NCI-H2081 (cell line): ENCODE results near the gene IL34.

ENCODE experiments used
- DNase-seq, 2 experiments: peaks; one replicate each; lab custom pipeline; 2025; lab: John Stamatoyannopoulos, UW

The IL34 gene

GRCh38 chr16:70689035-70689969 is 42.9 kb downstream of the IL34 start:
- DNase-seq: no peak

GRCh38 chr16:70689970-70690891 is 43.9 kb downstream of the IL34 start:
- DNase-seq: no peak

- DNase-seq: no peak
Observed at GRCh38 chr16:70691223-70692129, 45.1 kb downstream of the IL34 start.

GRCh38 chr16:70692130-70692872 is 45.9 kb downstream of the IL34 start:
- DNase-seq: no peak

GRCh38 chr16:70692873-70693671 is 46.7 kb downstream of the IL34 start:
- DNase-seq: no peak

GRCh38 chr16:70694088-70694867 is 47.9 kb downstream of the IL34 start:
- DNase-seq: no peak

- DNase-seq: no peak
Observed at GRCh38 chr16:70694868-70695218, 48.5 kb downstream of the IL34 start.

- DNase-seq: peak; percentile 13 to 51
Observed at GRCh38 chr16:70695331-70696070, 49.1 kb downstream of the IL34 start.

GRCh38 chr16:70696355-70696754 is 50.0 kb downstream of the IL34 start:
- no peak for DNase-seq

GRCh38 chr16:70696952-70697593 is 50.7 kb downstream of the IL34 start:
- no peak for DNase-seq

- no peak for DNase-seq
Observed at GRCh38 chr16:70697594-70698170, 51.3 kb downstream of the IL34 start.

- no peak for DNase-seq
Observed at GRCh38 chr16:70698901-70699300, 52.5 kb downstream of the IL34 start.

- DNase-seq: no peak
Observed at GRCh38 chr16:70699696-70700095, 53.3 kb downstream of the IL34 start.

- peak; percentile 9 to 57 for DNase-seq
Observed at GRCh38 chr16:70700101-70701020, 54.0 kb downstream of the IL34 start.

GRCh38 chr16:70701036-70701435 is 54.7 kb downstream of the IL34 start:
- no peak for DNase-seq

GRCh38 chr16:70701596-70701995 is 55.2 kb downstream of the IL34 start:
- DNase-seq: no peak

- no peak for DNase-seq
Observed at GRCh38 chr16:70701998-70702397, 55.6 kb downstream of the IL34 start.
